HG03064 (cell line): ENCODE measurements around the gene GPATCH1.
"Not testable (repeated sequence)": the region's sequence is repeated elsewhere in the genome, so short reads cannot be mapped to it uniquely, and the experiment has no call there.

Source experiments
- ATAC-seq: cut with Tn5 transposase; IDR thresholded peaks from one replicate; pipeline ENCODE4 v1.9.1; 2021; ENCODE audit warnings: low read depth; ENCODE audit not compliant: unreplicated experiment

GPATCH1 gene

GRCh38 chr19:33152625-33153024 is 71.6 kb downstream of the GPATCH1 start:
- ATAC-seq: not testable (repeated sequence)

- not testable (repeated sequence) for ATAC-seq
These were observed 73.3 kb downstream of the GPATCH1 start for GRCh38 chr19:33154313-33154712.

GRCh38 chr19:33156334-33156733 is 75.4 kb downstream of the GPATCH1 start:
- no peak for ATAC-seq

GRCh38 chr19:33157906-33158305 is 76.9 kb downstream of the GPATCH1 start:
- ATAC-seq: no peak

GRCh38 chr19:33158365-33158764 is 77.4 kb downstream of the GPATCH1 start:
- no peak for ATAC-seq

- no peak for ATAC-seq
These were observed 78.2 kb downstream of the GPATCH1 start for GRCh38 chr19:33159149-33159548.

- no peak for ATAC-seq
These were observed 78.9 kb downstream of the GPATCH1 start for GRCh38 chr19:33159893-33160292.

GRCh38 chr19:33161201-33161600 is 80.2 kb downstream of the GPATCH1 start:
- no peak for ATAC-seq

- ATAC-seq: no peak
These were observed 82.5 kb downstream of the GPATCH1 start for GRCh38 chr19:33163481-33163880.

- not testable (repeated sequence) for ATAC-seq
These were observed 85.1 kb downstream of the GPATCH1 start for GRCh38 chr19:33166037-33166436.

GRCh38 chr19:33167438-33167837 is 86.5 kb downstream of the GPATCH1 start:
- no peak for ATAC-seq

GRCh38 chr19:33168528-33168927 is 87.5 kb downstream of the GPATCH1 start:
- ATAC-seq: no peak

GRCh38 chr19:33171222-33171795 is 90.3 kb downstream of the GPATCH1 start:
- ATAC-seq: no peak

- ATAC-seq: no peak
These were observed 91.0 kb downstream of the GPATCH1 start for GRCh38 chr19:33171916-33172359.

- ATAC-seq: no peak
These were observed 93.2 kb downstream of the GPATCH1 start for GRCh38 chr19:33174186-33174585.

- ATAC-seq: no peak
These were observed 94.3 kb downstream of the GPATCH1 start for GRCh38 chr19:33175156-33175782.

GRCh38 chr19:33175886-33176669 is 95.1 kb downstream of the GPATCH1 start:
- ATAC-seq: peak; percentile 4

- peak; percentile 73 for ATAC-seq
These were observed 95.9 kb downstream of the GPATCH1 start for GRCh38 chr19:33176670-33177416.

- no peak for ATAC-seq
These were observed 96.5 kb downstream of the GPATCH1 start for GRCh38 chr19:33177417-33177979.
